A549 (cell line): ENCODE data around the gene KIAA1671.

Experiments
- CBX8 ChIP-seq: fragments of 200-600 bp; sonication (generic); IDR thresholded peaks from 2 replicates; pipeline ENCODE4 v1.6.1; 2016
- CTCF ChIP-seq: fragments of >200 bp; sonication (Bioruptor Twin); formaldehyde crosslinking; IDR thresholded peaks from 3 replicates; pipeline ENCODE4 v1.5.1; 2016
- ELK1 ChIP-seq: fragments of 150-350 bp; IDR thresholded peaks from 2 replicates; pipeline ENCODE4 v1.6.1; 2014; ENCODE audit warnings: low read depth, mild to moderate bottlenecking, low read length
- EP300 ChIP-seq, 2 experiments: fragments of >200 bp; sonication (Bioruptor Twin); formaldehyde crosslinking; IDR thresholded peaks; 2 replicates in 1 of 2; 3 replicates in 1 of 2; pipeline ENCODE4 v1.6.1; 2016 to 2017
- ESRRA ChIP-seq: fragments of 150-350 bp; IDR thresholded peaks from 2 replicates; pipeline ENCODE4 v1.6.1; 2014; ENCODE audit warnings: mild to moderate bottlenecking, low read length, borderline replicate concordance
- FOSL2 ChIP-seq, 2 experiments: fragments of 450-650 bp in 1 of 2; fragments of >200 bp in 1 of 2; sonication (Bioruptor Twin) in 1 of 2; formaldehyde crosslinking; IDR thresholded peaks; 2 replicates each; pipeline versions ENCODE4 v1.5.0 to v1.6.1; 2016 to 2020; ENCODE audit warnings: mild to moderate bottlenecking in 1 of 2, moderate library complexity in 1 of 2
- HDAC2 ChIP-seq: fragments of 200-600 bp; sonication (generic); IDR thresholded peaks from 2 replicates; pipeline ENCODE4 v1.6.1; 2016
- KDM1A ChIP-seq: fragments of 200-600 bp; sonication (generic); IDR thresholded peaks from 2 replicates; pipeline ENCODE4 v1.6.1; 2016; ENCODE audit warnings: low read depth, mild to moderate bottlenecking
- MAFK ChIP-seq: fragments of 450-650 bp; IDR thresholded peaks from 2 replicates; pipeline ENCODE4 v1.6.1; 2014; ENCODE audit not compliant: partially characterized antibody
- PBX3 ChIP-seq: IDR thresholded peaks from 2 replicates; pipeline ENCODE4 v1.6.1; 2012
- POLR2AphosphoS2 ChIP-seq: conservative IDR thresholded peaks from 2 replicates; pipeline ENCODE4 v1.6.1; 2012; ENCODE audit warnings: low read length, improper control_type of control experiment, inconsistent platforms
- SREBF2 ChIP-seq: fragments of 450-650 bp; IDR thresholded peaks from 2 replicates; pipeline ENCODE4 v1.6.1; 2014; ENCODE audit warnings: mild to moderate bottlenecking, moderate library complexity

GRCh38 chr22:24948356-24949202, 3.9 kb upstream of the KIAA1671 start:
- TF ChIP-seq FOSL2 (IDR thresholded peaks at IDR 0.05) (no peak), FOSL2 (CRISPR knock-in tag; IDR thresholded peaks at IDR 0.05) (no peak), POLR2AphosphoS2 (no peak), PBX3 (no peak), CTCF (no peak), CBX8 (no peak), ELK1 (no peak), KDM1A (no peak), HDAC2 (no peak), SREBF2 (no peak), MAFK (no peak), EP300 (IDR thresholded peaks at IDR 0.05) (no peak), ESRRA (no peak)
